BLaER1 (cell line): ENCODE results near the gene CDC20B.
A peak's percentile ranks its signal among the peaks of the same experiment; 100 is the strongest.
"Not testable (repeated sequence)": the region's sequence is repeated elsewhere in the genome, so short reads cannot be mapped to it uniquely, and the experiment has no call there.

Experiments used
- H3K27ac ChIP-seq: shearing (Covaris generic); formaldehyde crosslinking; 2 replicates; pipeline ENCODE4 v1.8.1; 2022
- H3K27me3 ChIP-seq: shearing (Covaris generic); formaldehyde crosslinking; 2 replicates; pipeline ENCODE4 v1.8.1; 2022
- H3K36me3 ChIP-seq: shearing (Covaris generic); formaldehyde crosslinking; 2 replicates; pipeline ENCODE4 v1.8.1; 2022
- H3K4me1 ChIP-seq: shearing (Covaris generic); formaldehyde crosslinking; 2 replicates; pipeline ENCODE4 v1.8.1; 2022
- H3K4me2 ChIP-seq: shearing (Covaris generic); formaldehyde crosslinking; 2 replicates; pipeline ENCODE4 v1.8.1; 2022
- H3K4me3 ChIP-seq: shearing (Covaris generic); formaldehyde crosslinking; 2 replicates; pipeline ENCODE4 v1.8.1; 2022
- H3K9ac ChIP-seq: shearing (Covaris generic); formaldehyde crosslinking; 2 replicates; pipeline ENCODE4 v1.8.1; 2022
- H3K9me3 ChIP-seq: shearing (Covaris generic); formaldehyde crosslinking; 2 replicates; pipeline ENCODE4 v1.8.1; 2022
- H4K20me1 ChIP-seq: shearing (Covaris generic); formaldehyde crosslinking; 2 replicates; pipeline ENCODE4 v1.8.1; 2022
- Cebpa-rat ChIP-seq: shearing (Covaris generic); IDR thresholded peaks from 2 replicates; pipeline ENCODE4 v1.8.1; 2022

CDC20B gene

GRCh38 chr5:55104946-55105701 lies 67.9 kb downstream of the CDC20B start:
- Histone ChIP-seq H3K4me3 (peak overlapping the region; percentile 61), H3K4me1 (peaks cover 54% of the 10 kb centered on the region), H3K27me3 (no peaks in the 10 kb centered on the region), H3K27ac (peak overlapping the region; percentile 75), H3K36me3 (peaks cover 38% of the 10 kb centered on the region), H4K20me1 (no peaks in the 10 kb centered on the region), H3K4me2 (peak overlapping the region; percentile 92), H3K9me3 (peaks cover 21% of the 10 kb centered on the region), H3K9ac (peak overlapping the region; percentile 71; the same call in 1 of the 2 replicates)
- no peak for TF ChIP-seq Cebpa-rat

- Histone ChIP-seq H3K27me3 (no peaks in the 10 kb centered on the region), H3K27ac (peak overlapping the region; percentile 75), H4K20me1 (no peaks in the 10 kb centered on the region), H3K4me1 (peaks cover 54% of the 10 kb centered on the region), H3K9me3 (peaks cover 28% of the 10 kb centered on the region), H3K4me3 (peak overlapping the region; percentile 61), H3K9ac (peak overlapping the region; percentile 71; the same call in 1 of the 2 replicates), H3K4me2 (peak overlapping the region; percentile 92), H3K36me3 (peaks cover 29% of the 10 kb centered on the region)
- TF ChIP-seq Cebpa-rat, result no peak
These were observed 68.8 kb downstream of the CDC20B start for GRCh38 chr5:55104036-55104772.

DNA sequence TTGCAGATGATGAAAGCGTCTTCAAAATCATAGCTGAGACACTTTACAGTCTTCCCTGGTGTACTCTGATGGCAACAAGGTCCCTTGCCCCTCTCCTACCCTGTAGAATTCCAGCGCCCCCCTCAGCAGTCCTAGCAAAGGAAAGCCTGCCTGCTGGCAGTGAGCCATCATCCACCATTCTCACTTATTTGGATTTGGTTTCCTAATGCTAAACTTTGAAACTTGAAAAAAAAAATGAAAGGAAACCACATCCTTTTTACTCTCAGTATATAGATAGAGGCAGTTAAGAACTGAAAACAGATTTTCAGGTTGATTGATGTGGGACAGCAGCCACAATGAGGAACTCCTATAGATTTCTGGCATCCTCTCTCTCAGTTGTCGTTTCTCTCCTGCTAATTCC lies 70.6 kb downstream of the CDC20B start, which contains the start of gene GZMA:
Gene GZMA (plus strand): TSS at position 299 of the 400 bp plus-strand sequence. CDS start 37 bp downstream, at position 336.
- Histone ChIP-seq H3K9ac (peak within 1 kb of the TSS; percentile 71), H3K4me1 (peaks cover 54% of the 10 kb centered on the region), H3K27ac (peak within 1 kb of the TSS; percentile 75), H3K9me3 (peaks cover 41% of the 10 kb centered on the region), H3K4me3 (peak within 1 kb of the TSS; percentile 61), H3K36me3 (peaks cover 10% of the 10 kb centered on the region; the same call in 1 of the 2 replicates), H4K20me1 (no peaks in the 10 kb centered on the region), H3K27me3 (no peaks in the 10 kb centered on the region), H3K4me2 (peak within 1 kb of the TSS; percentile 92)
- no peak for TF ChIP-seq Cebpa-rat

DNA sequence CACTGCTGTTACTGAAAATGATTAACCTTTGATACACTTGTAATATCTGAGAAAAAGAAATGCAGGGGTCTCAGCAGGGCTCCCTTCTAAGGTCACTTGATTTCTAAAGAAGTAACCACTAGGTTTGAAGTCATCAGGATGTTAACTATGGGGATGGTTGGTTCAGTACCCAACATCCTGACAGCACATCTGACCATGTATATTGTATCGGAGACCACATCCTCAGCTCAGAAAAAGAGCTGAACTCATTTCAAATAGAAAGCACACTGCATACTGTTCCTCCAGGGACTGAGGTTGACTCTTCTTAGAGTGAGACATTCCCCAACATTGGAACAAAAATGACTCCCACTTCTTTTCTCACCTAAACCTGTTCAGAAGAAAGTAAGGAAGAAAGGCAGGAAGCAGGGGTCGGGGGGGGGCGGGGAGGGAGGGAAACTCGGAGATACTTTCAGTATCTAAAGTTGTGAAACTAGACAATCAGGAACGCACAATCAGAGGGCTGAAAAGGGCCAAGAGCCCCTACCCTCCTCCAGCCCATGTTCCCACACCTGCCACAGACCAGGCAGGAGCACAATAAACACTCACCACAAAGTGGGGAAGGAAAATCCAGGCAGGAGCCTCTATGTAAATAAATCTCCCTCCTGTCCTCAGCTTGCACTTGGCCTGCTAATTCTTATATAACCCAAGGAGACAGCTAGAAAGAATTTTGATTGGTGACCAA lies 71.3 kb downstream of the CDC20B start:
- Histone ChIP-seq H3K27me3 (no peaks in the 10 kb centered on the region), H3K9me3 (peaks cover 44% of the 10 kb centered on the region), H3K4me3 (peak overlapping the region; percentile 61), H3K36me3 (peaks cover 5% of the 10 kb centered on the region; the same call in 1 of the 2 replicates), H3K27ac (peak overlapping the region; percentile 75), H3K9ac (peak overlapping the region; percentile 65), H4K20me1 (no peaks in the 10 kb centered on the region), H3K4me1 (peaks cover 54% of the 10 kb centered on the region), H3K4me2 (peak overlapping the region; percentile 92)
- no peak for TF ChIP-seq Cebpa-rat

DNA sequence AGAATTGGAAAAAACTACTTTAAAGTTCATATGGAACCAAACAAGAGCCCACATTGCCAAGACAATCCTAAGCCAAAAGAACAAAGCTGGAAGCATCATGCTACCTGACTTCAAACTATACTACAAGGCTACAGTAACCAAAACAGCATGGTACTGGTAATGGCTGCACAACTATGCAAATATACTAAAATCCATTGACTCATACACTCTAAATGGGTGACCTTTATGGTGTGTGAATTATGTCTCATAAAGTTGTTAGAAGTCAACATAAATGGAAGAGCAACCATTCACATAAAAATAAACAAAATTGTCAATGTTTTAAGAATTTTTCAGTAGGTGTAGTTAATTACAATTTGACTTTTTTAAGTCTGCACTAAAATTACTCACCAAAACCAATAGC lies 71.8 kb downstream of the CDC20B start:
- peaks cover 48% of the 10 kb centered on the region for H3K4me1 ChIP-seq
- peak overlapping the region; percentile 92 for H3K4me2 ChIP-seq
- H3K27me3 ChIP-seq, H3K9ac ChIP-seq, H4K20me1 ChIP-seq, H3K36me3 ChIP-seq: not testable (repeated sequence)
- H3K4me3 ChIP-seq, result peak overlapping the region; percentile 61; the same call in 1 of the 2 replicates
- peaks cover 49% of the 10 kb centered on the region for H3K9me3 ChIP-seq
- peak overlapping the region; percentile 75 for H3K27ac ChIP-seq

GRCh38 chr5:55096861-55097260 lies 76.1 kb downstream of the CDC20B start:
- Histone ChIP-seq H3K4me1 (peaks cover 14% of the 10 kb centered on the region), H3K9me3 (peaks cover 77% of the 10 kb centered on the region), H3K4me3 (no peak overlapping the region), H3K27me3 (no peaks in the 10 kb centered on the region), H4K20me1 (no peaks in the 10 kb centered on the region), H3K36me3 (no peaks in the 10 kb centered on the region), H3K4me2 (no peak overlapping the region), H3K27ac (no peak overlapping the region), H3K9ac (no peak overlapping the region)
- TF ChIP-seq Cebpa-rat, result no peak

DNA sequence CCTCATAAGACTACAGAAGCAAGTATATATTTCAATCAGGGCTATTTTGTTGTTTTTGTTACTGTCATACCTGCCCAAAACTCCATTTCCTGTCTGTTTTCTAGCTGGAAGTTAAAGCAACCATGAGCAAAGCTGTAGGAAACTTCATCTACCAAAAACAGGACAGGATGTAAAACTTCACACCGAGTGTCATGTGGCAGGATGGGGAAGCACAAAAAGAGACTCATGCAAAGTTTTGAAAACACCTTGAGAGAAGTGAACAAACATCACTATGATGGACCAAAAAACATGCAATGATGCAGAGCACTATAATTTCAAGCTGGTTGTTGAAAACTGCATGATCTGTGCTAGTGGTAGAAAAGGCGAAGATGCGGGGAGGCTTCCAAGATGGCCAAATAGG lies 76.8 kb downstream of the CDC20B start:
- Histone ChIP-seq H3K4me3 (no peak overlapping the region), H3K36me3 (no peaks in the 10 kb centered on the region), H3K4me2 (no peak overlapping the region), H3K4me1 (peaks cover 8% of the 10 kb centered on the region), H3K27me3 (no peaks in the 10 kb centered on the region), H3K9me3 (peaks cover 83% of the 10 kb centered on the region), H3K9ac (no peak overlapping the region), H4K20me1 (no peaks in the 10 kb centered on the region), H3K27ac (no peak overlapping the region)
- TF ChIP-seq Cebpa-rat, result no peak

GRCh38 chr5:55091011-55091410 lies 82.0 kb downstream of the CDC20B start:
- H3K4me3 ChIP-seq, H3K36me3 ChIP-seq, H3K27me3 ChIP-seq, H4K20me1 ChIP-seq, H3K4me1 ChIP-seq, H3K4me2 ChIP-seq, H3K9ac ChIP-seq, H3K27ac ChIP-seq: not testable (repeated sequence)
- peaks cover 67% of the 10 kb centered on the region for H3K9me3 ChIP-seq

DNA sequence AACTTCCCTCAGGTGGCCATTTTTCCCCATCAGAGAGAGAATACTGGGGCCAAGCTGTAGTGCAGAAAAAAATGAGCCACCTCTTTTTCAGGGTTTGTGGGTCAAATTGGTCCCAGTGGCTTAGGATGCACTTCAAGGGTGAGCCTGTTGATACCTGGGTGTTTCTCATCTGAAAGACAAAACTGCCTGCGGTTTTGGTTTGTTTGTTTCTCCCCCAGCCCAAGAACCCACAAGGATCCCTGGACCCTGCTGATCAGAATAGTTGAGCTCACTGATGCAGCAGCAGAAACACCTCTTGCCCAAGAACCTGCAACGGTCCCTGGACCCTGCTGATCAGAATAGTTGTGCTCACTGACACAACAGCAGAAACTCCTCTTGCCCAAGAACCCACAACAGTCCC lies 83.7 kb downstream of the CDC20B start:
- not testable (repeated sequence) for H3K4me2 ChIP-seq, H3K36me3 ChIP-seq, H3K27ac ChIP-seq, H3K9ac ChIP-seq, H4K20me1 ChIP-seq, H3K27me3 ChIP-seq, H3K4me1 ChIP-seq, H3K4me3 ChIP-seq
- H3K9me3 ChIP-seq, result peaks cover 63% of the 10 kb centered on the region

DNA sequence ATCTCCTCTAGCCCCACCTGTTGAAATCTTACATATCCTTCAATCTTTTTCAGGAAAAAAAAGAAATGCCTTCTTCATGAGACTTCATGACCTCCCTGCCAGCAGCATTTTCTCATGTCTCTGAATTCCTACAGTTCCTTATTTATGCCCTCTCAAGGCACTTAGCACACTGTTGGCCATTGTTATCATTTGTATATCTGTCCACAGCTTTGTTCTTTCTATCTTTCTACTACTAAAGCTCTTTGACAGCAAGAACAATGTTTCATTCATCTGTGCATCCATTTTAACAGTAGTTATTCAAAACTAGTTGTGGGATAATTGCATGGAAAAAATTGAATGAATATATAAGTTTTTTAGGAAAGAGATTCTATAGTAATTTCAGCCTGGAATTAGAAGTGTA lies 91.4 kb downstream of the CDC20B start:
- H3K4me3 ChIP-seq, result no peak overlapping the region
- H3K27ac ChIP-seq, result no peak overlapping the region
- peaks cover 60% of the 10 kb centered on the region for H3K9me3 ChIP-seq
- H3K9ac ChIP-seq, result no peak overlapping the region
- TF ChIP-seq Cebpa-rat, result no peak
- no peak overlapping the region for H3K4me2 ChIP-seq
- no peaks in the 10 kb centered on the region for H4K20me1 ChIP-seq
- no peaks in the 10 kb centered on the region for H3K36me3 ChIP-seq
- no peaks in the 10 kb centered on the region for H3K27me3 ChIP-seq
- no peaks in the 10 kb centered on the region for H3K4me1 ChIP-seq
